A673 (cell line): ENCODE data around the gene HUS1B.

Experiments
- CTCF ChIP-seq: fragments of 300-800, 200-600 bp; sonication (generic); conservative IDR thresholded peaks from 2 replicates; pipeline ENCODE4 v1.5.1; 2017; ENCODE audit warnings: low read depth, mild to moderate bottlenecking, antibody characterized with exemption, low read length, moderate library complexity, mixed read lengths
- EZH2 ChIP-seq: fragments of 200-600 bp; sonication (generic); IDR thresholded peaks from 2 replicates; pipeline ENCODE4 v1.6.1; 2017; ENCODE audit warnings: borderline replicate concordance, low read depth, mild to moderate bottlenecking, mixed read lengths, antibody characterized with exemption, low read length; ENCODE audit not compliant: poor library complexity, severe bottlenecking

DNA sequence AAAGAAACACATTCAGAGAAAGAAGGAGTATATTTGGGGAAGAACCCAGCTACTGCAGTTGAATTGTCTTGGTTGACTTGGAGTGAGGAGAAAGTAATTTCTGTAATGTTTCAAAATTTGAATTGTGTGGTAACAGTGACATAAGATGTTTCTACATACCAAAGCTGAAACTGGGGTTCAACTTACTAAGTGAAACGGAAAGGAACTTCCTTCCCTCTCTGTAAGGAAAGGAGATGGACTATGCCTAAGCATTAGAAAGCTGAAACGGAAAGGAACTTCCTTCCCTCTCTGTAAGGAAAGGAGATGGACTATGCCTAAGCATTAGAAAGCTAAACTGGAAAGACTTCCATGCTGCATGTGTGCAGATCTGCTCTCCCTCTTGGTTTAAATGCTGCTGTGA, 46.0 kb downstream of the HUS1B start:
- no peak for TF ChIP-seq CTCF
- no peak for TF ChIP-seq EZH2
